Measurements from ENCODE around the gene MYO7A.

Gene MYO7A

GRCh38 chr11:77135069-77135468, 7.0 kb downstream of the MYO7A start:
- no peak overlapping the region for H3K4me3 ChIP-seq (ENCODE audit: low read depth, low read length)
- peaks cover 5% of the 10 kb centered on the region for H3K4me1 ChIP-seq
- TF ChIP-seq CTCF (IDR thresholded peaks at IDR 0.05) = no peak

GRCh38 chr11:77136074-77136473, 8.0 kb downstream of the MYO7A start:
- Histone ChIP-seq H3K27ac (no peak overlapping the region), H3K4me2 (ENCODE audit: low read length) (no peak overlapping the region), H3K9ac (no peak overlapping the region), H3K27me3 (ENCODE audit: control insufficient read depth, insufficient read depth, low read length) (no peaks in the 10 kb centered on the region), H3K4me1 (peaks cover 1% of the 10 kb centered on the region), H3K9me3 (ENCODE audit: control insufficient read depth, low read length) (no peaks in the 10 kb centered on the region), H3K79me2 (no peaks in the 10 kb centered on the region), H2AFZ (no peak overlapping the region), H3K4me3 (ENCODE audit: low read depth, low read length) (no peak overlapping the region), H3K36me3 (ENCODE audit: control insufficient read depth, insufficient read depth, low read length) (no peaks in the 10 kb centered on the region)
- no peak for TF ChIP-seq CTCF (IDR thresholded peaks at IDR 0.05)

More at GRCh38 chr11:77135069-77135468, 7.0 kb downstream of the MYO7A start:
- Histone ChIP-seq H3K27me3 (ENCODE audit: control insufficient read depth, insufficient read depth, low read length) (no peaks in the 10 kb centered on the region), H3K9ac (no peak overlapping the region), H3K79me2 (no peaks in the 10 kb centered on the region), H3K4me2 (ENCODE audit: low read length) (no peak overlapping the region), H3K36me3 (ENCODE audit: control insufficient read depth, insufficient read depth, low read length) (no peaks in the 10 kb centered on the region), H3K9me3 (ENCODE audit: control insufficient read depth, low read length) (no peaks in the 10 kb centered on the region), H2AFZ (no peak overlapping the region), H3K27ac (no peak overlapping the region)

GRCh38 chr11:77136784-77137420, 8.9 kb downstream of the MYO7A start:
- H3K79me2 ChIP-seq = no peaks in the 10 kb centered on the region

GRCh38 chr11:77137421-77137820, 9.4 kb downstream of the MYO7A start:
- H3K79me2 ChIP-seq = no peaks in the 10 kb centered on the region
- H3K9ac ChIP-seq = no peak overlapping the region
- no peak overlapping the region for H3K4me3 ChIP-seq (ENCODE audit: low read depth, low read length)
- H3K36me3 ChIP-seq (ENCODE audit: control insufficient read depth, insufficient read depth, low read length) = no peaks in the 10 kb centered on the region
- H3K27me3 ChIP-seq (ENCODE audit: control insufficient read depth, insufficient read depth, low read length) = no peaks in the 10 kb centered on the region
- H3K4me1 ChIP-seq = no peaks in the 10 kb centered on the region
- H3K4me2 ChIP-seq (ENCODE audit: low read length) = no peak overlapping the region
- no peak overlapping the region for H2AFZ ChIP-seq
- H3K27ac ChIP-seq = no peak overlapping the region
- TF ChIP-seq CTCF (IDR thresholded peaks at IDR 0.05) = no peak
- H3K9me3 ChIP-seq (ENCODE audit: control insufficient read depth, low read length) = no peaks in the 10 kb centered on the region

More at GRCh38 chr11:77136784-77137420, 8.9 kb downstream of the MYO7A start:
- Histone ChIP-seq H3K4me1 (no peaks in the 10 kb centered on the region), H3K4me3 (ENCODE audit: low read depth, low read length) (no peak overlapping the region), H3K9me3 (ENCODE audit: control insufficient read depth, low read length) (no peaks in the 10 kb centered on the region), H3K4me2 (ENCODE audit: low read length) (no peak overlapping the region), H3K27ac (no peak overlapping the region), H2AFZ (no peak overlapping the region), H3K36me3 (ENCODE audit: control insufficient read depth, insufficient read depth, low read length) (no peaks in the 10 kb centered on the region), H3K9ac (no peak overlapping the region), H3K27me3 (ENCODE audit: control insufficient read depth, insufficient read depth, low read length) (no peaks in the 10 kb centered on the region)
- no peak for TF ChIP-seq CTCF (IDR thresholded peaks at IDR 0.05)

GRCh38 chr11:77138106-77138649, 10.1 kb downstream of the MYO7A start:
- no peak overlapping the region for H3K27ac ChIP-seq
- H3K9me3 ChIP-seq (ENCODE audit: control insufficient read depth, low read length) = no peaks in the 10 kb centered on the region
- H3K4me2 ChIP-seq (ENCODE audit: low read length) = no peak overlapping the region
- H3K4me1 ChIP-seq = no peaks in the 10 kb centered on the region
- no peak for TF ChIP-seq CTCF (IDR thresholded peaks at IDR 0.05)
- no peak overlapping the region for H2AFZ ChIP-seq
- H3K4me3 ChIP-seq (ENCODE audit: low read depth, low read length) = no peak overlapping the region
- no peaks in the 10 kb centered on the region for H3K27me3 ChIP-seq (ENCODE audit: control insufficient read depth, insufficient read depth, low read length)
- no peak overlapping the region for H3K9ac ChIP-seq
- no peaks in the 10 kb centered on the region for H3K36me3 ChIP-seq (ENCODE audit: control insufficient read depth, insufficient read depth, low read length)
- H3K79me2 ChIP-seq = no peaks in the 10 kb centered on the region

Measured in parathyroid adenoma (tissue), 2 donors.